Astrocyte (in vitro differentiated cells and primary cell): ENCODE results near the gene KHDC1.

ENCODE experiments used
- EZH2 ChIP-seq: IDR thresholded peaks from 2 replicates; pipeline ENCODE4 v1.6.1; 2012; ENCODE audit warnings: mild to moderate bottlenecking, low read length, inconsistent platforms; ENCODE audit not compliant: insufficient read depth
- TF ChIP-seq, protein P1 (sequence below): IDR thresholded peaks from 2 replicates; pipeline ENCODE4 v1.5.1; 2011; ENCODE audit warnings: low read depth, mild to moderate bottlenecking, inconsistent platforms, low read length, moderate library complexity; ENCODE audit not compliant: insufficient read depth

DNA sequence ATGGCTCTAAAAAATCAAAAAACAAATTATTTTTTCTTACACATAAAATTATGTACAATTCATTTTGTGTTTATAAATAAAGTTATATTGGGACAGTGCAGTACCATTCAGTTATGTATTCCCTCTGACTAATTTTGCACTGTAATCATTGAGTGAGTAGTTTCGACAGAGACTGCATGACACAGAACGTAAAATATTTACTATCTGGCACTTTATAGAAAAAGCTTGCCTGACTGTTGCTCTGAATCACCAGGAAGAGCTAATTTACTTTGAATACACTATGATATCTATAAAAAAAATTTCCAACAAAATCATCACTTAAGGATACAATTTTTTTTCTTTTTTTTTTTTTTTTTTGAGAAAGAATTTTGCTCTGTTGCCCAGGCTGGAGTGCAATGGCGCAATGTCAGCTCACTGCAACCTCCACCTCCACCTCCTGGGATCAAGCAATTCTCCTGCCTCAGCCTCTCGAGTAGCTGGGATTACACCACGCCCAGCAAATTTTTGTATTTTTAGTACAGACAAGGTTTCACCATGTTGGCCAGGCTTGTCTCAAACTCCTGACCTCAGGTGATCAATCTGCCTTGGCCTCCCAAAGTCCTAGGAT lies 26.7 kb downstream of the KHDC1 start:
- TF ChIP-seq, protein P1, sequence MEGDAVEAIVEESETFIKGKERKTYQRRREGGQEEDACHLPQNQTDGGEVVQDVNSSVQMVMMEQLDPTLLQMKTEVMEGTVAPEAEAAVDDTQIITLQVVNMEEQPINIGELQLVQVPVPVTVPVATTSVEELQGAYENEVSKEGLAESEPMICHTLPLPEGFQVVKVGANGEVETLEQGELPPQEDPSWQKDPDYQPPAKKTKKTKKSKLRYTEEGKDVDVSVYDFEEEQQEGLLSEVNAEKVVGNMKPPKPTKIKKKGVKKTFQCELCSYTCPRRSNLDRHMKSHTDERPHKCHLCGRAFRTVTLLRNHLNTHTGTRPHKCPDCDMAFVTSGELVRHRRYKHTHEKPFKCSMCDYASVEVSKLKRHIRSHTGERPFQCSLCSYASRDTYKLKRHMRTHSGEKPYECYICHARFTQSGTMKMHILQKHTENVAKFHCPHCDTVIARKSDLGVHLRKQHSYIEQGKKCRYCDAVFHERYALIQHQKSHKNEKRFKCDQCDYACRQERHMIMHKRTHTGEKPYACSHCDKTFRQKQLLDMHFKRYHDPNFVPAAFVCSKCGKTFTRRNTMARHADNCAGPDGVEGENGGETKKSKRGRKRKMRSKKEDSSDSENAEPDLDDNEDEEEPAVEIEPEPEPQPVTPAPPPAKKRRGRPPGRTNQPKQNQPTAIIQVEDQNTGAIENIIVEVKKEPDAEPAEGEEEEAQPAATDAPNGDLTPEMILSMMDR = no peak
- TF ChIP-seq EZH2 = no peak
